NCI-H2227 treated with DMSO at 0.1 percent for 48 hours (cell line): Measurements from ENCODE around the gene FKBP1A.

Experiments used
- DNase-seq: peaks from one replicate; lab custom pipeline; 2025; lab: John Stamatoyannopoulos, UW

FKBP1A gene

DNA sequence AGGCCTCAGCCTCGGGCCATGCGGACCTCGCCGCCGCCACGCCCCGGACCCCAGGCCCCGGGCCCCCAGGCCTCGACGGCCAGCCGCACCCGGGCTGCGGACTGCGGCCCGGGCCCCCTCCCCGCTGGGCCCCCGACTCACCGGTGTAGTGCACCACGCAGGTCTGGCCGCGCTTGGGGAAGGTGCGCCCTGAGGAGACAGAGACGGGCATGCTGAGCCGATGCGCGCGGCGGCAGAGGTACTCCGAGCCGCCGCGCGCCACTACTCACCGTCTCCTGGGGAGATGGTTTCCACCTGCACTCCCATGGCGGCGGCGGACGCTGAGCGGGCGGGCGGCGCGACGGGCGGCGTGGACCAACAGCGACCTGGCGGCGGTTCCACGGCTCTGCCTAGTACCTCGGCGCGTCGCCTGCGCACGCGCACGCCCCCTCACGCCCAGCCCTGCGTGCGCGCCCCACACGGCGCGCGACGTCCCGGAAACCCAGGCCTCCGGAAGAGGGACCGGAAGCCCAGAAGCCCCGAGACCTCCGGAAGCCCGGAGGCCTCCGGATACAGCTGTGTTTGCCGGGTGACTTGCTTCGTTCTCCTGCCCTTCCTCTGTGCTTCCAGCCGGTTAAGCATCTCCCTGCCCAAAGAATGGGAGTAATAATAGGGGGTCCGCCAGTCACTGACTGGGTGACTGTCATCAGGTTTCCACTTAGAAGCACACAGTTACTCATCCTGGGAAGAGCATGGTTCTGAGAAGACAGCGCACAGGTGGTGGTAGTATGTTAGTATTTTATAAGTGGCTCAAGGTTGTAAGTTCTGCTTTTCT is at the start of gene FKBP1A:
Gene FKBP1A (minus strand): TSS at position 362 of the 814 bp plus-strand sequence. CDS start 56 bp downstream, at position 306.
- peak; percentile 74 for DNase-seq

DNA sequence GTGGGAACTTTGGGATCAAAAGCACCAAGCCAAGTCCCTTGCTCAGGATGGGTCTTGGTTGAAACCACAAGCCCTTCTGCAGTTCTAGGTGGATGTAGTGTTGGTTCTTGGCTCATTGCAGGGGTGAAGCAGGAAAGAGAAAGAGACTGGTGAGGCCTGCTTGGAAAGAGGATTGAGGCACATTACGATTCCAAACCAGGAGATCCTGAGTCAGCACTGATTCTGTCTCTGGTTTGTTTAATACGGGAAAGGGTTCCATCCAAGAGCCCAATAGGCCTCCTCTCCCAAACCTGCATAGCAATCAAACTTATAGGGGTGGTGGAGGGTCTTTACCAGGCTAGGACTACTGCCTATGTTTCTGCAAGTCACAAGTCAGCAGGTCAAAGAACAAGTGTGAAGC is 49.5 kb upstream of the FKBP1A start:
- no peak for DNase-seq

DNA sequence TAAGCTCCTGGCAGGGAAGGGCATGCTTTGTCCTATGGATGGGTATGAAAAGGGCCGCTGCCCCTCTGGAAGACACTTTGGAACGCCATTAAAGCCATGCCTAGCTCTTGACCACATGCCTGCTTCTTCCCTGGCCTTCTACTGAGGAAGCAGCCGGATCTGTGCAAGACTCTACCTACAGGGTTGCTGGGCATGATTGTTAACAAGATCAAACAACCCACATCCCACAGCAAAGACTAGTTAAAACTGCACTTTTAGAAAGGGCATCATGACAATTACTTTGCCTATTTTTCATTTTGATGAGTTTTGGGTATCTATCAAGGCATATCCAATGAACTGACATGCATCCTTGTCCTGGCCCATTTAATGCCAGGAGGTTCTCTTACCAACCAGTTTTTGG is 48.3 kb upstream of the FKBP1A start:
- DNase-seq: no peak

DNA sequence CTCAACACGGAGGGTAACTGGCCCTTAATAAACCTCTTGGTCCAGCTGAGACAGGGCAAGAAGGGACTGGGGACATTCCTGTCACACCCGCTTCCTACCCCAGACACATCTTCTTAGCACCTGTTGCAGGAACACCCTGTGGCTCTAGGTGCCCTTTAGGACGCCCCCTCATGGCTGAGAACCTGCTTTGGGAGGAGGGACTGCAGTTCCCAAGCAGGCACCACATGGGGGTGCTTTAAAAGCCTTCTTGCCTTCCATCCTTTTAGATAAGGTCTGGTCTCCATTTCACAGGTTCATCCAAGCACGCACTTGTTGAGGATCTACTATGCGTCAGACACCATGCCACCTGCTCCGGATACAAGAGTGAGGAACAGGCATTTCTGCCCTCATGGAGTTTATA is 47.2 kb upstream of the FKBP1A start:
- DNase-seq: no peak

DNA sequence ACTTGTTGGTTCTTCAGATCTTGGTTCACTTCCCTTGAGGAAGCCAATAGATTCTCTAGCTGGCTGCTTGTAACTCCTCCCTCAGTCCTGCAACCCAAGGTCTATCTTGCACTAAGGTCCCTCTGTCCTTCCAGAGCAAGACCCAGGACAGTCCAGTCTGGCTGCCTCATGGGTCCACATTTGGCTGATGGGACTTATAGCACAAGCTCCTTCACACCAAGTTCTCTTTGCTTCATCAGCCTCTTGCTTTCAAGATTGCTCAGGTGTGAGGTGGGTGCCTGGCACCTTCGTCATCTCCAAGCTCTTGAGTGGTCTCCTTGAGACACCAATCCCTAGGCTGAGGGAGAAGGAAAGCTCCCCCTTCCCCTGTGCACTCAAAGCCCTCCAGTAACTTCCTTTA is 45.5 kb upstream of the FKBP1A start:
- no peak for DNase-seq

DNA sequence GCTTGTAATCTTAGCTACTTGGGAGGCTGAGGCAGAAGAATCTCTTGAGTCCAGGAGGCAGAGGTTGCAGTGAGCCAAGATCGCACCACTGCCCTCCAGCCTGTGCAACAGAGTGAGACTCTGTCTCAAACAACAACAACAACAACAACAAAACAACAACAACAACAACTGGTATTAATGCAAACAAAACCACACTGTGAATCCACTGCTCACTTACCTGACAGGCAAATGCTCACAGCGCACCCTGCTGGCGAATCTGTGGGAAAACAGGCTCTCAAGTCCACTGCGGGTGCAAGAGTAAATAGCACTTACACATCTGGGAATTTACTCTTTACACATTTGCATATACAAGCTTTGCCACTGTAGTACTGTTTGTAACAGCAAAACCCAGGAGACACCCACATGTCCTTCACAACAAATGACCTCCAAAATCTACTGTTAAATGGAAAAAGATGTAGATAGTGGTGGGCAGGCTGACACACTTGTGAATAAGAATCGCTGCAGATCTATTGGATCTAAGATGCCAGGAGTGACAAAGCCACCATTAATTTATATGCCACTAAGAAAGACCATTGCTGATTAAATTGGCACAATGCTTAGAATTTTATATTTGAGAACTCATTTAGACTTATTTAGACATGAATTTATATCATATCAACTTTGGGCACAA is 44.5 kb upstream of the FKBP1A start:
- DNase-seq: peak; percentile 62

DNA sequence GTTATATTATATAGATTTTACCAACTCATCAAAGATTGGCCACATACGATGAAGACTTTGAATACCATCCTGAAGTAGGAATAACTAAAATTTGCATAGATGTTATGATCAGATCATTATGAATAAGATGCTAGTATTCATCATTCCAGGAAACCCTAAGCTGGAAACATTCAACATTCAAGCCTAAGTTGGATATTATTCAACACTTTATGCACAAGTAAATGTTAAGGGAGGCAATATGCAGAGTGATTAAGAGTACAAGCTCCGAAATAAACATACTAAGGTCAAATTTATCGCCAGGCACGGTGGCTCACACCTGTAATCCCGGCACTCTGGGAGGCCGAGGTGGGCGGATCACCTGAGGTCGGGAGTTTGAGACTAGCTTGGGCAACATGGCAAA is 43.4 kb upstream of the FKBP1A start:
- DNase-seq: no peak

DNA sequence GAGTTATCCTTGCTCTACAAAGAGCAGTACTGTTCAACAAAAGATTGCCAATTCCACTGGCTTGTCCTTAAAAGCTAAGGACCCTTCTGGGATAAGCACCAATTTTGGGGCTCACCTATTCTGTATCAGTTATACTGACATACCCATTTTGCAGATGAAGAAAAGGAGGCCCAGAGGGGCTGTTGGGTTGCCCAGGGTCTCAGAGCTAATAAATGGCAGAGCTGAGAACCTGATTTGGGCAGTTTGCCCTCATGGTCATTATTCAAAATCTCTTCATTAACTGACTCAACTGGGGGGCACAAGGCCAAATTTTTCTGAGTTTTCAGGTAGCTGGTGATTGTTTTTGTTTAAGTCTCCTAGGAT is 42.5 kb upstream of the FKBP1A start:
- no peak for DNase-seq

DNA sequence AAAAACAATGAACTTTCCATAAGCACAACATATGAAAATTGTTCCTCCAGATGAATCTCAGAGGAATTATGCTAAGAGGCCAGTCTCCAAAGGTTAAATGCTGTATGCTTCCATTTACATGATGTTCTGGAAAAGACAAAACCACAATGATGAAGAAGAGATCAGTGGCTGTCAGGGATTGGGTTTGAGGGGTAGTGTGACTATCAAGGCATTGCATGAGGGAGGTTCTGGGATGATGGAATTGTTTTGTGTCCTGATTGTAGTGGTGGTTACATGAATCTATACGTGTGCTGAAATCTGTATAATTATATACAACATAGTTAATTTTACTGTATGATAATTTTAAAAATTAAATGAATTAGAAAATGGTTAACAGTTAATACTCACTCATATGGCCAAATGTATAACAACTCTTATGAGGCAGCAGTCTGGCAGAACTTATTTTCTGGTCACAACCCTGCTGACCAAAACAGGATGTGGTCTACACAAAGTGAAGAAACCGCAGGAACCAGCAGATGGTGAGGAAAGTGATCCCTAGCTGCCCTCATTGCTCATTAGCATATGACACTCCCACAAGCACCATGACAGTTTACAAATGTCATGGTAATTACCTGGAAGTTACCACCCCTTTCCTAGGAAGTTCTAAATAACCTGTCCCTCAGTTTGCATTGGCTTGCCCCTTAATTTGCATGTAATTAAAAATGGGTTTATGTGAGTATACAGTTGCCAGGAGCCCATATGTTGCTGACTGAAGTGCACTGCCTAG is 41.9 kb upstream of the FKBP1A start:
- no peak for DNase-seq

DNA sequence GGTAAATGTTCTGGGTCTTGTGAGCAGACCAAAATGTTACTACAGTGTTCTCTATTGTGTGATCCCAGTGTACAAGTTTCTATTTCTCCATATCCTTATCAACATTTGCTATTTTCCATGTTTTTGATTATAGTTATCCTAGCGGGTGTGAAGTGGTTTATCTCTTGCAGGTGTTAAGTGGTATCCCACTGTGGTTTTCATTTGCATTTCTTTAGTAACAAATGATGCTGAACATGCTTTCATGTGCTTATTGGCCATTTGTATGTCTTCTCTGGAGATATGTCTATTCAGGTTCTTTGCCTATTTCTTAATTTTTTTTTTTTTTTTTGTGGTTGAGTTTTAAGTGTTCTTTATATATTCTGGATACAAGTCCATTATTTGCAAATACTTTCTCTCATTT is 38.3 kb upstream of the FKBP1A start:
- no peak for DNase-seq

DNA sequence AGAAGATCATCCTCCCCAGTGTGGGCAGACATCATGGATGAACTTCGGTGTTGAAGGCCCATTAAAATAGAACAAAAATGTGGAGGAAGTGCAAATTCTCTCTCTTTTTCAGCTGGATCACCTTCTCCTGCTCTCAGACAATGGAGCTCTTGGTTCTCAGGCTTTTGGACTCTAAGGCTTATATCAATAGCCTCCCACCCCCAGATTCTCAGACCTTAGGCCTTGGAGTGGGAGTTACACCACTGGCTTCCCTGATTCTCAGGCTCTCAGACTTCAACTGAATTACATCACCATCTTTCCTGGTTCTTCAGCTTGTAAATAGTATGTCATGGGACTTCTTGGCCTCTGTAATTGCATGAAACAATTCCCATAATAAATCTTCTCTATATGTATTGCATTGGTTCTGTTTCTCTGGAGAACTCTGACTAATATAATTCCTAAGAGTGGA is 37.2 kb upstream of the FKBP1A start:
- DNase-seq: no peak

DNA sequence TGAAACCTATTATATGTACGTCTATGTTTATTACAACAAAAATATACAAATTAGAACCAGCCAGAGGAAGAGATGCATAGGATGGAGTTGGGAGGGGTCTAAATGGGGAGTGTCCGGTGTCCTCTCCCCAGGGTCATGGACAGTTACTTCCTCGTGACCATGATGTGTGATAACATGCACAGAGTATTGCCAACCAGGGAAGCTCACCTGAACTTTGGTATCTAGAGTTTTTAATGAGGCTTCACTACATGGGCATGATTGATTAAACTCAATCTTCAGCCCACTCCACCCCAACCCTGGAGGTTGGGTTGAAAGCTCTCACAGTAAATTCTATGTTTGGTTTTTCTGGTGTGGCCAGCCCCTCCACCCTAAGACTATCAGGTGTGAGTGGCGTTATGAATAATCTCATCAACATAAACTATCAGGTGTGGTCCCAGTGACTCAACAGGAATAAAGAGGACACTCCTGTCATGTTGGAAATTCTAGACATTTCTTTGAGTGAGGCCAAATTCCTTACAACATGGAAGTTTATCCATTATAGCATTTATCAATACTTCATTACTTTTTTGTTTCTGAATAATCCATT is 36.4 kb upstream of the FKBP1A start:
- DNase-seq: no peak

DNA sequence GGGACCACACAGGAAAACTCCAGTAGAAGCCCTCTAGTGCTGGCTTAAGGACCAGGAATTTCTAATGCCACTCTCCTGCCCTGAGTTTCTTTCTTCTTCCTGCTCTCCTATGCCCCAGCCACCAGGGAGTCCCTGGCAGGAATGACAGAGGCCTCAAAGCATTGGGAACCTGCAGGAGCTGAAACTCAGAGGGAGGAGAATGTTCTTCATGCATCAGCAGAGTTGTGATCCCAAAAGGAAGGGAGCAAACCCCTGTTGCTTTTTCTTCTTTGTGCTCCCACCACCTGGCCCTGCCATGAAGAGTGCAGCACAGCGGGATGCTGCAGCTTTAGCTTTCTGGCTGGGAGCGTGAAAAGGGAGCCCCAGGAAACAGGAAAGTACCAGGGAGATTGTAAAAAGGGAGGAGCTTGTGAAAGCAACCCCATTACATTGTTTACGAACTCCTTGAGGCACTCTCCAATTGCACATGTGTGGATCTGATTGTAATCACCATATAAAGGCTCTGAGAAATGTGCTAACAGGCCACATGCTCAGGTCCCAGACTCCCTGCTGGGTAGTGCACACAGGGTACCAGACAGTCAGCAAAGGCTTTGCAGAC is 34.7 kb upstream of the FKBP1A start:
- DNase-seq: no peak

DNA sequence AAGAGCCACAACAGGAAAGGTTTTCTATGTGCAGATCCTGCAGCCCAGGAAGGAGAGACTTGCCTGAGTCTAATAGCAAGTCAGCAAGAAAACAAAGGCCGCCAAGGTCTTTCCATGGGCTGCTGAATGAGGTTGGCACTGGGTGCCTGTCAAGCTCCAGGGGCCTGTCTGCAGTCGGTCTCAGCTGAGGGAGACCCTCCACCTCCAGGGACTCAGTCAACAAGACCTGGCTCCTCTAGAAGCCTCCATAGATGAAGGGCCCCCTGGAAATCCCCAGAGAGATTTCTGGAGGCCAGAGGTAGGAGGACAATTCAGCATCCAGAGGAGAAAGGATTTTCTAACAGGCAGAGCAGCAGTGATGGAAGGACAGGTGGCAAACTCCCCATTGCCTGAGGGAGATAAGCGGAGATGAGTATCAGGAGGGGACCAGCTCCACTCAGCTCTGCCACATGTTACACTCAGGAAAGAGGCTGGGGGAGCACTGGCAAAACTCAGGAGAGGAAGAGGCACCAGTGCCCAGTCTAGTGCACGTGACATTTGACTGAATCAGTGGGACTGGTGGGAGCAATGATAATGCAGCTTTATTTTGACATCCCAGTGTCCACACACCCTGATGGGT is 33.5 kb upstream of the FKBP1A start:
- no peak for DNase-seq

DNA sequence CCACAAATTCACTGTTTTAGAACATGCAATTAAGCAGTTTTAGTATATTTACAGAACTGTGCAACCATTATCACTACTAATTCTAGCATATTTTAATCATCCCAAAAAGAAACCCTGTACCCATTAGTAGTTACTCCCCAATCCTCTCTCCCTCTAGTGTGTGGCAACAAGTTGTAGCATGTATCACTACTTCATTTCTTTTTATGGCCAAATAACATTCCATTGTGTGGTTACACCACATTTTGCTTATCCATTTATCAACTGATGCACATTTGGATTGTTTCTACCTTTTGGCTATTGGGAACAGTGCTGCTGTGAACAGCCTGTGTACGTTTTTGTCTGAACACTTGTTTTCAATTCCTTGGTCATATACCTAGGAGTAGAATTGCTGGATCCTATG is 31.5 kb upstream of the FKBP1A start:
- DNase-seq: no peak

DNA sequence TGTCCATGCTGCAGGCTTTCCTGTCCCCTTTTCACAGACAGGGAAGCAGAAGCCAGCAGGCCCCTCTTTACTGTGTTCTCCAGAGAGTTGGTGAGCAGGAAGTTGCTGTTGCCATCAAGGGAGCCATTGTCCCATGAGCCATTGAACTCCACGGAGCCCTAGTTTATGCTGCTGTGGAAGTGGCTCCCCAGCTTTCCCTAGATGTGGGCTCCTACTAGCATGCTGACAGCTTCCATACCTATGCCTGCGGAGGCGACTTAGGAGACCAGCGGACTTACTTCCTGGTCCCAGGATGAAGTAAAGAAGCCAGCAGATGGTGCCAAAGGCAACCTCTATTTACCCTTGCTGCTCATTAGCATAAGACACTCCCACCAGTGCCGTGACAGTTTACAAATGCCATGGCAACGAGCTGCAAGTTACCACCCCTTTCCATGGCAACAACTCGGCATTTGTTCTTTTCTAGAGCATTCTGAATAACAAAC is 30.8 kb upstream of the FKBP1A start:
- DNase-seq: no peak

DNA sequence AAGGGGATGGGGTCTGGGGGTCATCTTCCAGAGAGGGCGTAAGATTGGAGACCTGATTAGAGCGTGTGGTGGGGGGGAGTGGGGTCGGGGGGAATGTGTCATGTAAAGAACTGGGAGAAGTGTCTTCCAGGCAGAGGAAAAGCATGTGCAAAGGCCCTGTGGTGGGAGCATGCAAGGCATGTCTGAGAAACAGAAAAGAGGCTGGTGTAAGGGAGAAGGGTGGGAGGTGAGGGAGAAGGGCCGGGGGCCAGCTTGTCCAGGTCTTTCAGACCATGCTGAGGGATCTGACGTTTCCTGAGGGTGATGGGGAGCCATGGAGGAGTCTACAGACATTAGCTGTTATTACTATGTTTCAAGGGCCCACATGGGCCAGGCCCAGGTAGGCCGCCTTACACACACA is 30.4 kb upstream of the FKBP1A start:
- DNase-seq: no peak

DNA sequence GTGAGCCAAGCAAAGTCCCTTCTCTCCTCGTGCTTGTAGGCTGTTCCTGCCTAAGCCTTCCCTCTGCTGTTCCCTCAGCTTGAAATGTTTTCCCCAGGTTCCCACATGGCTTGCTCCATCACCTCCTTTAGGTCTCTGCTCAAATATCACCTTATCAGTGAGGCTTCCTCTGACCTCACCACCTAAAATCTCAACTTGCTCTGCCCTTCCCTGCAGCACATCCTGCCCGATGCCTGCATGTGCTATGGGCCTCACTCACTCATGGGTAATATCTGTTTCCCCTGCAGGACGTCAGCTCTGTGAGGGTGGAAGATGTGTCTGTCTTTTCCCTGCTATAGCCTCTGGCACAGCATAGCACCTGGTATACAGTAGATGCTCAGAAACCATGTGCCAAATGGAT is 29.9 kb upstream of the FKBP1A start:
- DNase-seq: no peak

DNA sequence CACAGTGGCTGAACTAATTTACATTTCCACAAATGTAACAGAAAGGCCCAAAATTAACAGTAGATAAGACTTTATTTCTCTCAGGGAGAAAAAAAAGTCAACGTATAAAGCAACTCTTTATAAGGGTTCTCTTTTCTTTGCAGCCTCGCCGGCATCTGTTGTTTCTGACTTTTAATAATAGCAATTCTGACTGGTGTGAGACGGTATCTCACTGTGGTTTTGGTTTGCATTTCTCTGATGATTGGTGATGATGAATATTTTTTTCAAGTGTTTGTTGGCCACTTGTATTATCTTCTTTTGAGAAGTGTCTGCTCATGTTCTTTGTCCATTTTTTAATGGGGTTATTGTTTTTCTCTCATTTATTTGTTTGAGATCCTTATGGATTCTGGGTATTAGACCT is 27.2 kb upstream of the FKBP1A start:
- DNase-seq: no peak

DNA sequence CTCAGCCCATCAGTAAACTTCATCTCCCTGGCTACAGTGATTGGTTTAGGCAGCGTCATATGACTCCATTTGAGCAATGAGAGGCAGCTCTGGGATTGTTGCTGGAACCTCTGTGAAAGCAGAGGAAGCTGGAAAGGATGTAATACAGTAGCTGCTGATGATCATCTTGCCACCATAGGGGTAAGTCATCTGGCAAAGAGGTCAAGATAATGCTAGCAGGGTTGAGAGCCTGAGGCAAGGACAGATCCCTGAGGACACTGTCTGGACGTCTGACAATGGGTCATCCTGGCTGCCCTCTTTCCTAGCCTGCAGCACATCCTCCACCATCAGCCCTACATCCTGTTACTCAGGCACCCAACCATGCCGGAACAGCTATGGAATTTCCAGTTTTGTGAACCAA is 25.5 kb upstream of the FKBP1A start:
- DNase-seq: no peak

DNA sequence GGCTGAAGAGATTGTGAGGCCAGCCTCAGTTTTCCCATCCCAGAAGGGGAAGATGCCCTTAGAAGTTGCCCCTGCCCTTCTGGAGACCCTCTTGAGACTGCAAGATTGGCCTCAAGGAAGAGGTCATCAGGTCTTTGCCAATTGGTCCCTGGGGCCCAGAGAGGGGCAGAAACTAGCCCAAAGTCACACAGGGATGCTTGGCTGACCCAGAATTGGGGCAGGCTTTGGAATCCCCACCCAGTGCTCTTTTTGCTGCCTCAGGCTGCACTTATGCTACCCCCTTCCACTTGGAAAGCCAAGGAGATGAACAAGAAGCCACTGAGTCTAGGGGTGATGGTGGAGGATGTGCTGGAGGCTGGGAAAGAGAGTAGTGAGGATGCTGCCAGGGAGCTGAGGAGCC is 24.9 kb upstream of the FKBP1A start:
- DNase-seq: no peak

DNA sequence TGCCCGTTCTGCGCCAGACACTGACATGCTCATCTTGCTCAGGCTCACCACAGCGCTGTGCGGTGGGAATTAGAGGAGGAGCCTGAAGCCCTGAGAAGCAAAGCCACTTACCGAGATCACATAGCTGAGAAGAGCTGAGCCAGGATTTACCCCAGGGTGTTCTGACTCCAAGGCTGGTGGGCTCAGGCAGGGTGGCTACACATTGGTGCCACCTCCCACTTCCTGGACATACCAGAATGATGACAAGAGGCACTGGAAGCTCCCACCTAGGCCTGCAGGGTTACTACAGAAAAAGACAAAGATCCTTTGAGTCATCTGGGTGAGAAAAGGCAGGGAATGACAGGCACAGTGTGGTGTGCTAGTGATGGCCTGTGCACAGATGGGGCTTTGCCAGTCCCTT is 24.4 kb upstream of the FKBP1A start:
- no peak for DNase-seq
